A549 treated with AZD9567 at 1 μM for 4 hours (cell line): Measurements from ENCODE around the gene HNRNPCL1. TPM values are rescaled to one million over a fixed set of nuclear protein-coding genes. Genes with fewer than 3 reads are reported as not detected.

Source experiments
- total RNA-seq: library from RNA; stranded (reverse); fragments of 200-300 nt; extraction: Qiagen RNA extraction; gene quantifications from 5 replicates; pipeline ENCODE4 v1.2.3, GENCODE V29; 2022; ENCODE audit not compliant: insufficient read depth

The HNRNPCL1 gene
- not detected in 5 replicates for total RNA-seq

DNA sequence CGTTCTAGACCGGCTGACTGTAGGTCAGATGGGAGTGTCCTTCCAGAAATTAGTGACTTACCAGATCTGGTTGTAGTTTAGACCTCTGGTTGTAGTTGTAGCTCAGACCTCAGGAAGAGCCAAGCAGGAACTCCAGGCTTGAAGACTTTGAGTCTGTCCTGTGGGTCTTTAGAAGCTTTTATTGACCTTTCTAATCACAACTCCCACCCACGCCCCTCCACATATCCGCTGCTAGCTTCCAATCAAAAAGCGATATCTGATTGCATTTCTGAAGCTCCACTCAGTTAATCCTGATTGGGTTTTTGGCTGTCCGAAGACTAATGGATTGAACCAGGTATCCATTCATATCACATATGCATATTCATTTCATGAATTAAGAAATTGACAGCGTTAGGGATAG lies at the start of gene HNRNPCL1:
Gene HNRNPCL1, minus strand, starts transcription at position 101 of the 400 bp plus-strand sequence. CDS start 431 bp downstream, outside the sequence.

DNA sequence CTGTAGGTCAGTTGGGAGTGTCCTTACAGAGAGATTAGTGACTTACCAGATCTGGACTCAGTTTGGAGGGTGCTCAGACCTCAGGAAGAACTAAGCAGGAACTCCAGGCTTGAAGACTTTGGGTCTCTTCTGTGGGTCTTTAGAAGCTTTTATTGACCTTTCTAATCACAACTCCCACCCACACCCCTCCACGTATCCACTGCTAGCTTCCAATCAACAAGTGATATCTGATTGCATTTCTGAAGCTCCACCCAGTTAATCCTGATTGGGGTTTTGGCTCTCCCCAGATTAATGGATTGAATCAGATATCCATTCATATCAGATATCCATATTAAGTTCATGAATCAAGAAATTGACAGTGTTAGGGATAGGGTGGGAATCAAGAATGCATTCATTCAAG lies 49.6 kb upstream of the HNRNPCL1 start, which contains the start of gene PRAMEF10:
Gene PRAMEF10, minus strand, starts transcription at position 101 of the 400 bp plus-strand sequence. CDS start 2,423 bp downstream, outside the sequence.

DNA sequence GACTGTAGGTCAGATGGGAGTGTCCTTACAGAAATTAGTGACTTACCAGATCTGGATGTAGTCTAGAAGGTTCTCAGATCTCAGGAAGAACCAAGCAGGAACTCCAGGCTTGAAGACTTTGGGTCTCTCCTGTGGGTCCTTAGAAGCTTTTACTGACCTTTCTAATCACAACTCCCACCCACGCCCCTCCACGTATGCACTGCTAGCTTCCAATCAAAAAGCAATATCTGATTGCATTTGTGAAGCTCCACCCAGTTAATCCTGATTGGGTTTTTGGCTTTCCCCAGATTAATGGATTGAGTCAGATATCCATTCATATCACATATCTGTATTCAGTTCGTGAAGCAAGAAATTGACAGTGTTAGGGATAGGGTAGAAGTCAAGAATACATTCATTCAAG lies 37.6 kb upstream of the HNRNPCL1 start, which contains the start of gene PRAMEF4:
Gene PRAMEF4, minus strand, starts transcription at position 101 of the 400 bp plus-strand sequence. CDS start 2,807 bp downstream, outside the sequence.

DNA sequence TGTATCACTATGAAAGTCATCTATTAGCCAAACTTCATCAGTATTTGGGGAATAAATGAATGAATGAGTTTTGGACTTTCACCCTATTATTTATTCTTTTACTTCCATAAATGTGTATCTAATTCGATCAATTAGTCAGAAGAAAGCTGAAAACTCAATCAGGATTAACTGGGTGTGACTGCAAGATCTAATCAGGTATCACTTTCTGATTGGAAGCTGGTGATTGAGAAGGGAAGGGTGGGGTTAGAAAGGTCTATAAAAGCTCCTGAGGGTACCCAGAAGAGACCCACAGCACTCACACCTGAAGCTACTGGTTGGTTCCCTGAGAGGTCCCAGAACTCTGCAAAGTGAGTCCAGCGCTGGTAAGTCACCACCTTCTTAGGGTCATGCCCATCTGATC lies 8.3 kb upstream of the HNRNPCL1 start, which contains the start of gene PRAMEF2:
Gene PRAMEF2, plus strand, starts transcription at position 301 of the 400 bp plus-strand sequence. CDS start 1,924 bp downstream, outside the sequence.

DNA sequence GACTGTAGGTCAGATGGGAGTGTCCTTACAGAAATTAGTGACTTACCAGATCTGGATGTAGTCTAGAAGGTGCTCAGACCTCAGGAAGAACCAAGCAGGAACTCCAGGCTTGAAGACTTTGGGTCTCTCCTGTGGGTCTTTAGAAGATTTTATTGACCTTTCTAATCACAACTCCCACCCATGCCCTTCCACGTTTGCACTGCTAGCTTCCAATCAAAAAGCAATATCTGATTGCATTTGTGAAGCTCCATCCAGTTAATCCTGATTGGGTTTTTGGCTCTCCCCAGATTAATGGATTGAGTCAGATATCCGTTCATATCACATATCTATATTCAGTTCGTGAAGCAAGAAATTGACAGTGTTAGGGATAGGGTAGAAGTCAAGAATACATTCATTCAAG lies 17.2 kb downstream of the HNRNPCL1 start, which contains the start of gene PRAMEF11:
Gene PRAMEF11, minus strand, starts transcription at position 101 of the 400 bp plus-strand sequence. CDS start 2,621 bp downstream, outside the sequence.

Other genes starting within 250 kb of the HNRNPCL1 start
- gene DHRS3, start 230.5 kb downstream of the HNRNPCL1 start, total RNA-seq = 39.8 to 47.0 TPM (median 44.2 TPM) in 5 replicates
- not detected in 5 replicates for gene AADACL4, start 204.6 kb downstream of the HNRNPCL1 start, total RNA-seq
- gene AADACL3, start 132.6 kb downstream of the HNRNPCL1 start, total RNA-seq = not detected in 5 replicates
- not detected in 5 replicates for gene CFAP107, start 102.5 kb downstream of the HNRNPCL1 start, total RNA-seq
- gene PRAMEF12, start 75.0 kb downstream of the HNRNPCL1 start, total RNA-seq = 0.06 TPM in 1 of 5 replicates, not detected in the others
- 0.03 TPM in 1 of 5 replicates, not detected in the others for gene PRAMEF1, start 57.3 kb downstream of the HNRNPCL1 start, total RNA-seq
- not detected in 5 replicates for gene PRAMEF11, start 17.3 kb downstream of the HNRNPCL1 start, total RNA-seq
- gene PRAMEF2, start 8.4 kb upstream of the HNRNPCL1 start, total RNA-seq = 0.05 to 0.12 TPM in 2 of 5 replicates, not detected in the others
- gene PRAMEF4, start 37.5 kb upstream of the HNRNPCL1 start, total RNA-seq = not detected in 5 replicates
- gene PRAMEF10, start 49.5 kb upstream of the HNRNPCL1 start, total RNA-seq = not detected in 5 replicates
- 0.05 TPM in 1 of 5 replicates, not detected in the others for gene PRAMEF7, start 67.9 kb upstream of the HNRNPCL1 start, total RNA-seq
- not detected in 5 replicates for gene PRAMEF6, start 98.9 kb upstream of the HNRNPCL1 start, total RNA-seq
- not detected in 5 replicates for gene PRAMEF27, start 207.9 kb upstream of the HNRNPCL1 start, total RNA-seq
- not detected in 5 replicates for gene HNRNPCL3, start 212.0 kb upstream of the HNRNPCL1 start, total RNA-seq
- gene PRAMEF25, start 222.1 kb upstream of the HNRNPCL1 start, total RNA-seq = not detected in 5 replicates